Erythroblast (primary cell): ENCODE results near the gene UVSSA.

Experiments used
- DNase-seq, 2 experiments: peaks; one replicate each; lab custom pipeline; 2025; lab: John Stamatoyannopoulos, UW
- GATA1 ChIP-seq: IDR thresholded peaks from 2 replicates; pipeline ENCODE4 v1.6.1; 2011; ENCODE audit warnings: low read depth, mild to moderate bottlenecking, control low read depth, low read length, moderate library complexity
- POLR2A ChIP-seq: IDR thresholded peaks from 2 replicates; pipeline ENCODE4 v1.6.1; 2011; ENCODE audit warnings: mild to moderate bottlenecking, low read length

UVSSA gene

DNA sequence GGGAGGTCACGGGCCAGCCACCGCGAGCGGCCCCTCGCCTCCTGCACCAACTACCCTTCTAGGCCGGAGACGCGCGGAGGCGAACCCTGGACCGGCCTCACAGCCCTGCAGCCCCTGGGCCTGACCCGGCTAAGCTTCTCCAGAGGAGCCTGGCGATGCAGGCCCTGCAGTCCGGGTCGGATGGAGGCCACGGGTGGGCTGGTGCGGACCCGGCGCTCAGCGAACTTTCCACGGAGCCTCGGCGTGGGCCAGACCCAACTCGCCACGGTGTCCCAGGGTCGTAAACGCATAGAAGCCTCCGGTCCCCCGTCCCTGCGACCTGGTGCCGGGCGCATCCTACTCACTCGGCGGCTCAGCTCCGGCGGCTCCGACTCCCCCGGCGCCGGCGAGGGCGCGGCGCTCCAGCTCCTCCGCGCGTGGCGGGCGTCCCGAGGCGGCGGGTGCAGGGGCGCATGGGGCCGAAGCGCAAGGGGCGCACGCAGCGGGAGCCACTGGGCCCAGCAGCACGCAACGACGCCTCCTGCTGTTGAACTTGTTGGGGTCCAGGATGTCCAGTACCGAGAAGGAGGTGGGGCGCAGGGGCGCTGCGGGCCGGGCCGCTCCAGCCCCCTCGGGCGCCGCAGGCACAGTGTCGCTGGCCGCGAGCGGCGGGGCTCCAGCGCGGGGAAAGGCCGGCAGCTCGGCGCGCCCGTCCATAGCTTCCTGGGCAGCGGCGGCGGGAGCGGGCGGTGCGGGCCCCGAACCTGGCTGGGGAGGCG is 58.8 kb downstream of the UVSSA start:
- no peak for DNase-seq
- TF ChIP-seq POLR2A (no peak), GATA1 (no peak)

GRCh38 chr4:1406394-1406980 is 59.5 kb downstream of the UVSSA start, which contains the start of gene NKX1-1:
Gene NKX1-1, minus strand, starts transcription at chr4:1406442. Its CDS starts 0 bp downstream, at chr4:1406442.
- TF ChIP-seq GATA1 (no peak), POLR2A (no peak)
- no peak for DNase-seq

DNA sequence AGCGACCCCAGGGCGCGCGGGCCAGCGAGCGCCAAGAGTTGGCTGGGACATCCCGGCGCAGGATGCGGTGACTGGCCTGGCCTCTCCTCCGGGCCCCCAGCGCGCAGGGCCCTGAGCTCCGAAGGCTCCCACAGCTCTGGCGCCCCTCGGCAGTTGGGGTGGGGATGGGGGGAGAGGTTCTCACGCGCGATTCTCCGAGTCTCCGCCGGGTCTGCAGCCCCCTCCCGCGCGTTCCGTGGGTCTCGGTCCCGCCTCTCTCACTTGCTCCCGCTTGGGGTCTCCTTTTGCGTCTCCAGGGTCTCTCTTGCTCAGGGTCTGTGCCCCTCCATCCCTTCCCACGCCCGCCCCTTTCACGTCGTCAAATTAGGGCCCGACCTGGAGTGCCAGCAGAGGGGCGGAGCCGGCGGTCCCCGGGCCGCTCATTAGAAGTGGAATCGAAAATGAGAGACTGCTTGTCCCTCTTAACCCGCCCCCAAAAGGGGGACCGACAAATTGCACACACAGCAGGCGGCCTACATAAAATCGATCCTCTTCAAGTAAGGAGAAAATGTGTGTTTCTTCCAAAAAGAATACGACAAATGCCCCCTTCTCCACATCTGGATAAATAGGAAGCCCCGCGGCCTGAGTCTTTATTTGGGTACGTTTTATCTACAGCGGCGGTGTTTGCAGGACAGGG is 60.1 kb downstream of the UVSSA start:
- TF ChIP-seq POLR2A (no peak), GATA1 (no peak)
- no peak for DNase-seq

DNA sequence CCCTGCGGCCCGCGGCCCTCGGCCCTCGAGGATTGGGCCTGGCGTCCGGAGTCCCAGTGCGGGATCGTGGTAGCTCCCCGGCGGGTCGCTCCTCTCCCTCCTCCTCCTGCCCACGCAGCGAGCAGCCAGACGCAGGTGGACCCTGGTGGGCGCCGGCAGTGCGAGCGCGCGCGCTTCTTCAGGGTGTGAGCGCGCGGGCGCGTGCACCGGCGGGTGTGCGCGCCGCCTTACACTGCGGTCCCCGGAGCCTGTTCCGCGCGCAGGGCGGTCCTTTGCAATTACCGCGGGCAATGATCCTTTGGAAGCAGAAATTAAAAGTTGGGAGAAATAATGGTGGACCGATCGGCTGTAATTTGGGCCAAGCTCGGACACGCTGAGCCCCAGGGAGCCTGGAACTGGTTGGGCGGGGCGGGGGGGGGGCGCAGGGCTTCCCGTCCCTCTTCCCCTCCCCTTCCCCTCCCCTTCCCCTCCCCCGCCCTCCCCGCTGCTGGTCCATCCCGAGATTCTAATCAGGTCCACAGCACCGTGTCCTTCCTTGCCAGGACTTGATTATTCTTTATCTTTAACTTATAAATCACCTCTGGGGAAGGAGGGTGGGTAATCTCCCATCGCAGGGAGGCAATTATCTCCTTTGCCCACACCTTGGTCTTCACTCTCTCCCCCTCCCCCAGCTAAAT is 60.8 kb downstream of the UVSSA start:
- DNase-seq: no peak
- TF ChIP-seq POLR2A (no peak), GATA1 (no peak)

GRCh38 chr4:1408418-1408817 is 61.4 kb downstream of the UVSSA start:
- DNase-seq: no peak
- no peak for TF ChIP-seq POLR2A
- TF ChIP-seq GATA1: no peak

DNA sequence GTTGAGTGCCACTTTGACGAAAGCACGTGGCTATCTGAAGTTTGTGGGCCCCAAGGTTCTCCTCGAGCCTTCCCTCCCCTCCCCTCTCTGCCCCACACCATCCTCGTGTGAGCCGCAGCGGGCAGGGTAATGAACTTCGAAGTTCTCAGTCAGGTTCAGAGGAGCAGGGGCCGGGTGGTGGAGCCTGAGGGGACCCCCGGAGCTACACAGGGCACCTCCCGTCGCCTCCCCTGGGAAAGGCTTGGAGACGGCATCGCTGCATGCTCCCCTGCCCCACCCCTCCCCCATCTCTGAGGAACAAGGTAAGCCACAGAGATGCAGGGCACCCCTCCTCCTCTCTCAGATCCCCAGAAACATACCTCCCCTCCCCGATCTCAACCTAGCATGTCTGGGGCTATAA is 62.1 kb downstream of the UVSSA start:
- no peak for DNase-seq
- no peak for TF ChIP-seq POLR2A
- no peak for TF ChIP-seq GATA1

- DNase-seq: no peak
- TF ChIP-seq GATA1 (no peak), POLR2A (no peak)
These were observed 62.8 kb downstream of the UVSSA start for GRCh38 chr4:1409491-1410425.

- DNase-seq: peak; percentile 60 to 62
- TF ChIP-seq POLR2A (no peak), GATA1 (no peak)
These were observed 63.7 kb downstream of the UVSSA start for GRCh38 chr4:1410491-1411325.

DNA sequence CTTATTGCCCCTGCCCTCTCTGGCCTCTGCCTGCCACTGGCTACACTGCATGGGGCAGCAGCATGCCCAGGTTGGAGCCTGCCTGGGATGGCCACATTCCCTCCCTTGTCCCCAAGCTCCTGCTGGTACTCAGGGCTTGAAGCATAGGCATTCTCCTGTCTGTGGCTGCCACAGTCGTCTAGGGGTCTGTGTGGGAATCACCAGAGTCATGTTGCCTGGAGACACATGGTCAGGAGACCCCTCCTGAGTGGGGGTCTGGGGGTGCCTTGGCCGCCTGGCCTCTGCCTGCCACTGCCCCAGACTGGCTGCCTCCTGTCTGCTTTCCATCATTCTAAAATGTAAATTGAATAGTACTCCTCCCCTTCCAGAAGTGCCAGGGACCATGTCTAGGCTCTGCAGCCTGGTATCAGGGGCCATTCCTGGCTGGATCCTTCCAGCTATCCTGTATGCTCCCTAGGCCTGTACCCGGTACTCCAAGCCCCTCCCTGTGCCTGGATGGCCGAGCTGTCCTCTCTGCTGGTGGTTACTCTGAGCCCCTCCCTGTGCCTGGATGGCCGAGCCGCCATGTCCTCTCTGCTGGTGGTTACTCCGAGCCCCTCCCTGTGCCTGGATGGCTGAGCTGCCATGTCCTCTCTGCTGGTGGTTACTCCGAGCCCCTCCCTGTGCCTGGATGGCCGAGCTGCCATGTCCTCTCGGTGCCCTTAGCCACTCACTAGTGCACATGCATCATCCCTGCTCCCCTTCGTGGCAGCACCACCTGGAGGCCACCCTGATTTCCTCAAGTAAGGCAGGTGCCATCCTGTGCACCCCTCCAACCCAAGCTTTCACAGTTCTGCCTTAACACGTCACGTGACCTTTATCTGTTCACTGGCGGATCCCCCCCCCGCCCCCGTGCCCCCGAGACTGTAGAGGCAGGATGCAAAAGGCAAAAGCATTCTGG is 64.7 kb downstream of the UVSSA start:
- no peak for DNase-seq
- TF ChIP-seq POLR2A (no peak), GATA1 (no peak)

GRCh38 chr4:1412376-1413203 is 65.6 kb downstream of the UVSSA start:
- TF ChIP-seq GATA1 (no peak), POLR2A (no peak)
- DNase-seq: no peak
